Activated B cell treated with CpG ODN at 0.5 μM for 24 hours (primary cell): Measurements from ENCODE around the gene ETS2. TPM values are rescaled to one million over a fixed set of nuclear protein-coding genes. Genes with fewer than 3 reads are reported as not detected.

Source experiments
- ATAC-seq: fragments of 200-7000 bp; cut with Tn5 transposase; one replicate; pipeline ENCODE4 v1.10.0; 2021; ENCODE audit warnings: low read depth, mild to moderate bottlenecking, moderate library complexity
- CTCF ChIA-PET: fragments of 350-600 bp; sonication (Branson Sonifier 250); formaldehyde crosslinking; loops from one replicate; lab custom pipeline; 2021; ENCODE audit warnings: antibody characterized with exemption; lab: Charles Lee
- POLR2A ChIA-PET: fragments of 350-600 bp; sonication (Branson Sonifier 250); formaldehyde crosslinking; loops from one replicate; lab custom pipeline; 2021; ENCODE audit warnings: antibody characterized with exemption; lab: Charles Lee
- DNase-seq: peaks from one replicate; pipeline ENCODE4 v3.0.0; 2022
- H3K27ac Mint-ChIP-seq: one replicate; pipeline ENCODE4 v1.8.0; 2020; ENCODE audit warnings: mixed read lengths
- H3K27me3 Mint-ChIP-seq: one replicate; pipeline ENCODE4 v1.8.0; 2021; ENCODE audit warnings: mixed read lengths
- H3K36me3 Mint-ChIP-seq: one replicate; pipeline ENCODE4 v1.8.0; 2021; ENCODE audit warnings: low read depth, mixed read lengths
- H3K4me1 Mint-ChIP-seq: one replicate; pipeline ENCODE4 v1.8.0; 2021; ENCODE audit warnings: mixed read lengths
- H3K4me3 Mint-ChIP-seq: one replicate; pipeline ENCODE4 v1.8.0; 2020; ENCODE audit warnings: mild to moderate bottlenecking, mixed read lengths
- H3K9me3 Mint-ChIP-seq: one replicate; pipeline ENCODE4 v1.8.0; 2020; ENCODE audit warnings: mixed read lengths
- intact Hi-C: fragments of 100-400 bp; cut with micrococcal nuclease; formaldehyde crosslinking; loops from one replicate; pipeline ENCODE4 v1.15.1; 2024
- total RNA-seq: library from RNA; stranded (reverse); gene quantifications from 2 replicates; pipeline ENCODE4 v1.2.3, GENCODE V29; 2022
- TF ChIP-seq, protein P1 (sequence below): fragments of 200-600 bp; IDR thresholded peaks from one replicate; pipeline ENCODE4 v1.8.0; 2022; ENCODE audit warnings: antibody characterized with exemption, mild to moderate bottlenecking

The ETS2 gene
- total RNA-seq, 1 donor from 2014 or later = 4.4 TPM

DNA sequence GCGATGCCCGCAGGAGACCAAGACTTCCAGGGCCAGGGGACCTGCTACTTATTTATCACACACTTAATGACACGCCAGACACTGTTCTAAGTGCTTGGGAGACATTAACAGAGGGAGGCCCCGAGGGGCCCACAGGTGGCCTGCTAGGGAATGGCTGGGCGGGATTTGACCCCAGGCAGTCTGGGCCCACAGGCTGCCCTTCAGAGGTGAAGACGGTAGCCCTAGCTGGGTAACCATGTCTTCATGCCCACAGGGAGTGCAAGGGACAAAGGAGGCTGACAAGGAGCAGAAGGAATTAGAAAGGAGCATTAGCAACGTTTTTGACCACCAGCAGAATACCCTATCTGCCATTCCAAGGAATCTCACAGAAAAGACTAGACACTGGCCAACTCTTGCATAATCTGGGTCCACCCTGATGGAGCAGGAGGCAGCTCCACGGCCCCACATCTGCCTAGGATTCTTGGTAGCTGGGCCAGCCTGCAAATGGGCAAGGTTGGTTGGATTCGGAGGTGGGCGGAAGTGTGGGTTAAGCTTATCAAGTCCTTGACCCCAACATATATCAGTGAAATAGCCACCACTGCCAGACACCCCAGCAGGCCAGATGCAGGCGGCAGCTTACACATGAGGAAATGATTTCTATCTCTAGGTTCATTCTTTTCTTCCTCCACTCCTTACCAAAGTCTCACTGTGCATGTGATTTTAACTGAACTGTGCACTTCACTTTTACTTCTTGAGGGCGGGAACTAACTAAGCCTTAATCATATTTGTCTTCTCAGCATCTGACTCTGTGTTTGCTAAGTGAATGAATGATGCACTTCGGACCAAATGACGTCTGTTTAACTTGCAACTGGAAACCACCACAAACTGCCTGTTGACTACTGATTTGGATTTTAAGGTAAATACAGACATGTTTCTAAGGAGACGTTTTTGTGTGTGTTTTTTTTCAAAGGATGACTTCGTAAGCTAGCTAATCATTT is 3.4 kb upstream of the ETS2 start:
- no peaks in the 10 kb centered on the region for H3K36me3 Mint-ChIP-seq
- H3K4me3 Mint-ChIP-seq = no peak overlapping the region
- no peak for DNase-seq
- CTCF ChIA-PET = no interaction called here
- H3K4me1 Mint-ChIP-seq = peaks cover 12% of the 10 kb centered on the region
- peaks cover 27% of the 10 kb centered on the region for H3K27me3 Mint-ChIP-seq
- ATAC-seq = no peak
- TF ChIP-seq, protein P1, sequence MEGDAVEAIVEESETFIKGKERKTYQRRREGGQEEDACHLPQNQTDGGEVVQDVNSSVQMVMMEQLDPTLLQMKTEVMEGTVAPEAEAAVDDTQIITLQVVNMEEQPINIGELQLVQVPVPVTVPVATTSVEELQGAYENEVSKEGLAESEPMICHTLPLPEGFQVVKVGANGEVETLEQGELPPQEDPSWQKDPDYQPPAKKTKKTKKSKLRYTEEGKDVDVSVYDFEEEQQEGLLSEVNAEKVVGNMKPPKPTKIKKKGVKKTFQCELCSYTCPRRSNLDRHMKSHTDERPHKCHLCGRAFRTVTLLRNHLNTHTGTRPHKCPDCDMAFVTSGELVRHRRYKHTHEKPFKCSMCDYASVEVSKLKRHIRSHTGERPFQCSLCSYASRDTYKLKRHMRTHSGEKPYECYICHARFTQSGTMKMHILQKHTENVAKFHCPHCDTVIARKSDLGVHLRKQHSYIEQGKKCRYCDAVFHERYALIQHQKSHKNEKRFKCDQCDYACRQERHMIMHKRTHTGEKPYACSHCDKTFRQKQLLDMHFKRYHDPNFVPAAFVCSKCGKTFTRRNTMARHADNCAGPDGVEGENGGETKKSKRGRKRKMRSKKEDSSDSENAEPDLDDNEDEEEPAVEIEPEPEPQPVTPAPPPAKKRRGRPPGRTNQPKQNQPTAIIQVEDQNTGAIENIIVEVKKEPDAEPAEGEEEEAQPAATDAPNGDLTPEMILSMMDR = no peak
- H3K27ac Mint-ChIP-seq = no peak overlapping the region
- no peaks in the 10 kb centered on the region for H3K9me3 Mint-ChIP-seq
- POLR2A ChIA-PET = no interaction called here
- intact Hi-C loops = no loop called here

DNA sequence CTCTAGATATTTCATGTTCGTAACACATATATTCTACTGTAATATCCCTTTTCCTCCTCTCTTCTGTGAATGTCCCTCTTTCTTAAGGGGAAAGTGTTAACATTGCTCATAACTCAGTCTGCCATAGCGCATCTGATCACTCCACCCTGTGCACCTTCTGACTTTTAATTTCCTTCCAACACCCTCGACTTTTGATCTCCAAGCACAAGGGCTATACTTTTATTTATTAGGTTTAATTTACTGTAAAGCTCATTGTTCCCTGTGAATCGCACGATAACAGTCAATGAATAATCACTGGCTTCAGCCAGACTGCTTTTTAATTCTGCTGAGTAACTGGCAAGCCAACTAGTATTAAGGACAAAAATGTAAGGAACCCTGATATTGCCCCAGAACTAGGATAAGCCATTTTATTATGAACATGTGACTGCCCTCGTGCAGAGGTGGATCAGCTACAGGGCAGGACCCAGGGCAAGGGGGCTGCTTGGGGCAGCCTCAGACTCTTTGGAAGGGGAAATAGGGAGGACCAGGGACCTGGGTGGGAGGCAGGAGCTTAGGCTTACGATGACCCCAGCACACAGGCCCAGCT is 2.6 kb upstream of the ETS2 start:
- no peak for DNase-seq
- Mint-ChIP-seq H3K27ac (no peak overlapping the region), H3K36me3 (no peaks in the 10 kb centered on the region), H3K4me3 (no peak overlapping the region), H3K9me3 (no peaks in the 10 kb centered on the region), H3K27me3 (peaks cover 21% of the 10 kb centered on the region), H3K4me1 (peaks cover 12% of the 10 kb centered on the region)
- TF ChIP-seq, protein P1 = no peak
- no peak for ATAC-seq
- intact Hi-C loops = no loop called here
- ChIA-PET POLR2A (interaction anchor here (0.7 kb wide), 1 partner anchor 382 kb away, joined by 3 read pairs; no protein-coding TSS in a partner anchor), CTCF (no interaction called here)

DNA sequence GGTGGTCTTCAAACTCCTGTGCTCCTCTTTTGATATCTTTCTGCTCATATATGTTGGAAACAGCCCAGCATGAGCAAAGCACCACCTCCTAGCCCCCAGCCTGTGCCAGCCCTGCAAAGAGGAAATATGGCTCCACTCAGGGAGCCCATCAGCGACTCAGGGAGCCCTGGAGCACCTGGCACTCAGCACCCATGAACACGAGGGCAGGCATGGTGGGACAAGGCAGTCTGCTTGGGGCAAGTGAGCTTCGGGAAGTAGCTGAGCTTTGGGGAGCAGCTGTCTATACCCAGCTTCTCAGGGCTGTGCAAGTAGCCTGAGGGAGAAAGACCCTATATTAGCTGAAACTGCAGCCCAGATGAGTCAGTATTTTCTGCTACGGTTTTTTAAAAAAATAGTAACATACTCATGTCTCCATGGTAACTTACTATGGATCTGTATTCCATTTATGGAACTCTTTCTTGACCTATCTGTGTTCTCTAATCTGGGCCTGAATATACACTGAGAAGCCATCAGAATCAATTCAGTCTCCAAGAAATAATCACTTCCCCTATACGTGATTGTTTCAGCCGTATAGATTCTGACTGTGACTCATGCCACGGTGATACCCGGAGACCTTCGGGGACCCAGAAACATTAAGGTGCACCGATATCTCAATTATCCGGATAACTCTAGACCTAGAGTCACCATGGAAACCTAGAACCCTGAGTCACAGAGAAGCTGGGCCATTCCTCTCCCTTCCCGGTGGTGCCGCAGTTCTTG is 1.5 kb upstream of the ETS2 start:
- H3K27me3 Mint-ChIP-seq = peaks cover 18% of the 10 kb centered on the region
- H3K4me3 Mint-ChIP-seq = peak overlapping the region; percentile 83
- ChIA-PET POLR2A (interaction anchor here (0.6 to 0.7 kb wide), 2 partner anchors 38 to 381 kb away, joined by 3 read pairs; no protein-coding TSS in a partner anchor), CTCF (no interaction called here)
- H3K9me3 Mint-ChIP-seq = no peaks in the 10 kb centered on the region
- no peaks in the 10 kb centered on the region for H3K36me3 Mint-ChIP-seq
- no peak overlapping the region for H3K27ac Mint-ChIP-seq
- H3K4me1 Mint-ChIP-seq = peaks cover 14% of the 10 kb centered on the region
- ATAC-seq (no peak), DNase-seq (no peak)
- intact Hi-C loops = loop anchor here (1.0 to 2.0 kb wide), 2 partner anchors 59 to 70 kb away; no protein-coding TSS in a partner anchor
- TF ChIP-seq, protein P1 = no peak

DNA sequence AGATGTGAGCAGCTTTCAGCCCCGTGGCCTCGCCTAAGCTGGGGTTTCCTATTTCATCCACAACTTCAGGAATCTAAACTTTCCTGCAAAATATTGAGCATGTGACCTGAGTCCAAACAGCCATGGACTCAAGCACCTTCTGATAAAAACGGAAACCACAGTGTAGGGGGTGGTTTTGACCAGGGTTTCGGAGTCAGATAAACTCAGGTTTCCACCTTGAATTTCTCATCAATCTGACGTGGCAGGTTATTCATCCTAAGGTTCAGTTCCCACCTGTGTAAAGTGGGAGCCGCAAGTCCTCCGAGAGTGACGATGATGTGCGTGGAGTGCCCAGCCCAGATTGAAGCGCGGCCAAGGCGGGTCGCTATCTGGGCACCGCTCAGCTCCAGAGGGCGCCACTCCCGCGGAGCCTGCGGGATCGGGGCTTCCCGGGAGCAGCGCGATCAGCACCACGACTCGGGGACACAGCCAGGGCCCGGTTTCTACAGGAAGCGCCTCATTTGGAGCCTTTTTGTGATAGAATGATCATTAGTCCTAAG is 871 bp upstream of the ETS2 start:
- TF ChIP-seq, protein P1 = no peak
- intact Hi-C loops = loop anchor here (1.0 to 2.0 kb wide), 5 partner anchors 26 to 378 kb away; partner anchors contain the start of gene PSMG1
- no peak for DNase-seq
- ChIA-PET POLR2A (interaction anchor here (0.6 kb wide), 1 partner anchor 38 kb away, joined by 3 read pairs; no protein-coding TSS in a partner anchor), CTCF (no interaction called here)
- no peaks in the 10 kb centered on the region for H3K9me3 Mint-ChIP-seq
- H3K4me1 Mint-ChIP-seq = peaks cover 16% of the 10 kb centered on the region
- H3K36me3 Mint-ChIP-seq = no peaks in the 10 kb centered on the region
- ATAC-seq = no peak
- H3K4me3 Mint-ChIP-seq = peak overlapping the region; percentile 83
- peaks cover 15% of the 10 kb centered on the region for H3K27me3 Mint-ChIP-seq
- H3K27ac Mint-ChIP-seq = no peak overlapping the region
